ENCODE results near the gene WDR89.
"Not testable (repeated sequence)": the region's sequence is repeated elsewhere in the genome, so short reads cannot be mapped to it uniquely, and the experiment has no call there.

Gene WDR89

DNA sequence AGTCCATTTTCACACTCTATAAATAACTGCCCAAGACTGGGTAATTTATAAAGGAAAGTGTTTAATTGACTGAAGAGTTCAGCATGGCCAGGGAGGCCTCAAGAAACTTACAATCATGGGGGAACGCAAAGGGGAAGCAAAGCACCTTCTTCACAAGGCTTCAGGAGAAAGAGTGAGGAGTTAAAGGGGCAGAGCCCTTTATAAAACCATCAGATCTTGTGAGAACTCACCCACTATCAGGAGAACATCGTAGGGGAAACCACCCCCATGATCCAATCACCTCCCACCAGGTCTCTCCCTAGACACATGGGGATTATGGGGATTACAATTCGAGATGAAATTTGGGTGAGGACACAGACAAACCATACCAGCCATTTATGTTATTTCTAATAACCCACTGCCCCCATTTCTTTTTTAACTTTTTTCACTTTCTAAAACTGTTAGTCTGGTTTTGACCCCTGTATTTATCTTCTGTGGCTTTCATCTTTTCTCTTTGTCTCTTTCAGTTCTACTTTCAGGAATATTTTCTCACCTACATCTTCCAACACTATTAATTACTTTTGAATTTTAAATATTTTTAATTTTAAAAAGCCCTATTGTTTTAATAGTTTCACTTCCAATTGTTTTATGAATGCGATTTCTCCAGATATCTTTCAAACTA lies 44.5 kb downstream of the WDR89 start:
- no peak for DNase-seq (ENCODE audit: low read depth in 2 of 2)

DNA sequence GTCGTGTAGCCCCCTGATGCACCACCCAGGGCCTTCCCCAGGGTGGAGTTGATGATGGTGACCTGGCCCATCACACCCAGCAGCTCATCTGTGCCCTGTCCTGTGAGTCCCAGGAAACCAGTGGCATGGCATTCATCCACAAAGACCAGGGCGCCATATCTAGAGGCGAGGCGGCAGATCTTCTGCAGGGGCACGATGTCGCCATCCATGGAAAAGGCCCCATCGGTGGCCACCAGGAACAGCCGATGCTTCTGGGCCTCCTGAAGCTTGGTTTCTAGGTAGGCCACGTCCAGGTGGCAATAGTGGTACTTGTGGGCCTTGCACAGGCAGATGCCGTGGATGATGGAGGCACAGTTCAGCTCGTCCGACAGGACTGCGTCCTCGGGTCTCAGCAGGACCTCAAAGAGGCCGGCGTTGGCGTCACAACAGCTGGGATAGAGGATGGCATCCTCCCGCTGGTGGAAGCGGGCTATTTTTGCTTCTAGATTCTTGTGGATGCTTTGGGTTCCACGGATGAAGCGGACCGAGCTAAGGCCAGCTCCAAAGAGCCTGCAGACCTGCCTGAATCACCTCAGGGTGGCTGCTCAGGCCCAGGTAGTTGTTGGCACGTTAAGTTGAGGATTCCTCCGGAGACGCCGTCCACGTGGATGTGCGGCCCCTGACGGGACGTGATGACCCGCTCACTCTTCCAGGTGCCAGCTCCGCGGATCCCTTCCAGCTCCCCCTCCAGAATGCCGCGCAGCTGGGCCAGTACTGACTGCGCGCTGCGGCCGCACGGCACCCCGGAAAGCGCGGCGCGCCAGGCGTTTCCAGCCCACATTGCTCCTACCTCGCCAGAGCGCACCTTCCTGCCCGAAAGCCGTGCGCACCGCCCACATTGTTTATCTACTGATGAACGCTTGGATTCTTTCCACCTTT lies 47.0 kb downstream of the WDR89 start:
- no peak for DNase-seq (ENCODE audit: low read depth in 2 of 2)

DNA sequence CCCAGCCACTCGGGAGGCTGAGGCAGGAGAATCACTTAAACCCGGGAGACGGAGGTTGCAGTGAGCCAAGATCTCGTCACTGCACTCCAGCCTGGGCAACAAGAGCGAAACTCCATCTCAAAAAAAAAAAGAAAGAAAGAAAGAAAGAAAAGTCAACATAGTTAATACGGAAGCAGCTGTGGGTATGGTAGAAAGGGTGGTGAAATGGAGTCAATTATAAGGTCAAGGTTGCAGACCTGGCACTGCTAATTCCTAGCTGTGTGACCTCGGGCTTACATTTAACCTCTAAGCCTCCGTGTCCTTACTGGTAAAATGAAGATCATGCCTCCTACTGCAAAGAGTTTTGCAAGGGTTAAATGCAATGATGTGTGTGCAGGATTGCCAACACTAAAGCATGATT lies 58.6 kb downstream of the WDR89 start:
- not testable (repeated sequence) for DNase-seq (ENCODE audit: low read depth in 2 of 2)

DNA sequence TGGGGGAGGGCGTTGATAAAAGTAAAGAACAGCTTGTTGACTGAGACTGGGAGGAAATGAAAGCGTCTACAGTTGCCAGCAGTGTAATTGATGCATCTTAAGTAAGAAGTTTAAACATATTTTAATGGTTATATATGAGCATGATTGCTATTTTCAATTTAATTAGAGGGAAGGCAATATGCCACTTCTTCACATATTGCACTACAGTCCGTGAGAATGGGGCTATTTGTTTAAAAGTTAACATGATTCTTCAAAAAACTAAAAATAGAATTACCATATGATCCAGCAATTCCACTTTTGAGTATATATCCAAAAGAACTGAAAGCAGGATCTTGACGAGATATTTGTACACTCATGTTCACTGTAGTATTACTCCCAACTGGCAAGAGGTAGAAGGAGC lies 60.2 kb downstream of the WDR89 start:
- no peak for DNase-seq (ENCODE audit: low read depth in 2 of 2)

DNA sequence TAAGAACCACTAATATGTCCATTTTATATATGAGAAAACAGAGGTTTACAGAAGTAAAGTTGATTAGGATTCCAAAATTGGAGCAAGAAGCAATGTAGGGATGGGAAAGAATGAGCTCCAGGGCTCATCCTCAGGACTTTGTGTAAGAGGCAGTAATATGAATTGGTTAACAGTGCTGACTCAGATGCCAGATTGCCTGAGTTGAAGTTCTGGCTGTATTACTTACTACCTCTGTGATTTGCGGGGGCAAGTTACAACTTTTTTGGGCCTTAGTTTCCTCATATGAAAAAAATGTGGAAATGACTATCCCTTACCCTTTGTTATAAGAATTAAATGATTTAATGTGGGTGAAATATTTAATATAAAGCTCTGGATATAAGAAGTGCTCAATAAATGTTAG lies 63.4 kb downstream of the WDR89 start:
- no peak for DNase-seq (ENCODE audit: low read depth in 2 of 2)

DNA sequence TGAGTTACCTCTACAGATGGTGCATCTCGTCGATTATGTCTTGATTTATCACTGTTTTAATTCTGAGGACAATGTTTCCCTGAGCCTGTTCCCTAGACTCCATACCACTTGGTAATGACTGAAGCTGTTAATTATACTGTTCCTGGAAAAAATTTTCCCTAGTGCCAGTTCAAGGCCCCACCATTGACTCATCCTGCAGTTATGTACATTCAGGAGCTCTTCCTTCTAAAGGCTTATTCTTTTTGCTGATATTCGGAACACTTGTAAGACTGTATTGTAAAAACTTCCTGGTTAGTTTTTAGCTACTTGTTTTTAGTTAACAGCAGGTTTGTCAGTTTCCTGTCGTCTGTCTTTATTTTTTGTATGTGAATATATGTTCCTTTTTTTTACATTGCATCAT lies 68.1 kb downstream of the WDR89 start:
- DNase-seq (ENCODE audit: low read depth in 2 of 2) = no peak

DNA sequence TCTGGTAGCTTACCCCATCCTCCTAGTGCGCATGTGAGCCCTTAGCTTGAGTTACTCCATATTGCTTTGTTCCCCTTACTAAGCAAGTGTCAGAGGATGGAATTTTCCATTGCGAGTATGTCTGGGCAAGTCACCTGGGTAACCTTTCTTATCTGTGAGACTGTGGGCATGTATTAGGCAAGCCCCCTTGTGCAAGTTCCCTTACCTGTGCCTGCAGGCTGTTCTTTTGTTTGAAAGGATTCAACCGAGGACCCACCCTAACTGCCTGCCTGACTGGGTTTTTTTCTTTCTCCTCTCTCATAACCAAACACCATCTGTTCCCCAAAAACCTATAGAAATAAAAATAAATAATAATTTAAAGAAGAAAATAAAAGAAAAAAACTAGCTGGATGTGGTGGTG lies 76.2 kb downstream of the WDR89 start:
- DNase-seq (ENCODE audit: low read depth in 2 of 2) = no peak

DNA sequence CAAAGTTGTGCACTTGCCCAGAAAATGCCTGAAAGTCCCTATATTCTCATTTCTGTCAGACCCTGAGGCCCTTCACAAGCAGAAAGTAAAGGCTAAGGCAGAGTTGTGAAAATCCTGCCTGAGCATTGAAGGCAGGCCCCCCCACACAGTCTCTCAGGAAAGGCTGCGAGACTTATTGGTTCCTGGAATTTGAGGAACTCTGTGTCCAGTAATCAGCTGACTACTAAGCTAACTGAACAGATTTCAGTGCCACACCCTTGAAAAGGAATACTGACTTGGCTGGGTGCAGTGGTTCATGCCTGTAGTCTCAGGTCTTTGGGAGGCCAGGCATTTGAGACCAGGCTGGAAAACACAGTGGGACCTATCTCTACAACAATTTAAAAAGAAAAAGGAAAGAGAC lies 77.4 kb downstream of the WDR89 start:
- no peak for DNase-seq (ENCODE audit: low read depth in 2 of 2)

DNA sequence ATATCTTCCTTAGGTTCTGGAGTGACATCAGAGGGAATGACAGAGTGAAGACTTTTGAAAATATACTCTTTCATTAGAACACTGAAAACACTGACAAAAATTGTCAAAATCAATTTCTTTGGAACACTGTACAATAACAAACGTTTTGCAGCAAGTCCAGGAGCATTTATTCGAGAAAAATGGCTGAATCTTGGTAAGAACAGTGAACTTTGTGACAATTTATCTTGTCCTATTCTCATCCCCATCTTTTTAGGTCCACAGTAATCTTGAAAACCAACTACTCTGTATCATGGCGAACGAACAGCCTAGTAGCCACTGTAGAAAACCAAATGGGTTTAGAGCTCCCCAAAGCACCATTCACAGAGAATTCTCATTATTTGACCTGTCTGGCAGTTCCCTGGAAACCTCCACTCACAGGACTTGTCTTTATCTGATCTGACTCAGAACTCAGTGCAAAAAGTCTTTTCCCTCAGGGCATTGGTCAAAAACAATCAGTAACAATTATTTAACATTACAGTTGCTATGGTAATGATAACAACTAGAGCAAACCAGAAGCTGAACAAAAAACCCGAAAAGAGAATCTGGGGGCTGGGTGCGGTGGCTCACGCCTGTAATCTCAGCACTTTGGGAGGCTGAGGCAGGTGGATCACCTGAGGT lies 78.2 kb downstream of the WDR89 start:
- no peak for DNase-seq (ENCODE audit: low read depth in 2 of 2)

DNA sequence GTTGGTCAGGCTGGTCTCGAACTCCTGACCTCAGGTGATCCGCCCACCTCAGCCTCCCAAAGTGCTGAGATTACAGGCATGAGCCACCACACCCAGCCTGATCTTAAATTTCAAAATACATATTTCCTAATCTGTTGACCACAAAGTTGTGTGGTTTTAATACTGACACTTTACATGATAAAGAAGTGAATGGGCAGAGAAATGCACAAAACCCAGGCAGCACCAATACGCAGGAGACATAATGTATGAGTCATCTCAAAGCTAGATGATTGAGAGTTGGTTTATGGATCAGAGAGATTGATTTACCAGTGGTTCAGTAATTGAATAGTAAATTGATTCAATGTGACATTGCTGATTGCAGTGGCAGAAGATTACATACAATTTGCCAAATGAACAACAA lies 79.3 kb downstream of the WDR89 start:
- no peak for DNase-seq (ENCODE audit: low read depth in 2 of 2)

DNA sequence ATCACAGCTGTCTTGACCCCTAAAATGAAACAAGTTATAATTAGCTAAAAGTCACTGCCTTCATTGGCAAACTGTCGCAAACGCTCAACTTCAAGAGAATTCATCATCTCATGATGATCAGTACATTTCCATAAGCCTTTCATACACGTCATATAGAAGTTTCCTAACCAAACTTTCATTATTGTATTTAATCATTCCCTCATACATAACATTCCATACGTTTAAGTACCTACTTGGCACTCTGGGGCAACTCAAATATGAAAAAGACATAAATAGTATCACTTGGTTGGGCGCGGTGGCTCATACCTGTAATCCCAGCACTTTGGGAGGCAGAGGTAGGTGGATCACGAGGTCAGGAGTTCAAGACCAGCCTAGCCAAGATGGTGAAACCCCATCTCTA lies 86.1 kb downstream of the WDR89 start:
- DNase-seq (ENCODE audit: low read depth in 2 of 2) = no peak

DNA sequence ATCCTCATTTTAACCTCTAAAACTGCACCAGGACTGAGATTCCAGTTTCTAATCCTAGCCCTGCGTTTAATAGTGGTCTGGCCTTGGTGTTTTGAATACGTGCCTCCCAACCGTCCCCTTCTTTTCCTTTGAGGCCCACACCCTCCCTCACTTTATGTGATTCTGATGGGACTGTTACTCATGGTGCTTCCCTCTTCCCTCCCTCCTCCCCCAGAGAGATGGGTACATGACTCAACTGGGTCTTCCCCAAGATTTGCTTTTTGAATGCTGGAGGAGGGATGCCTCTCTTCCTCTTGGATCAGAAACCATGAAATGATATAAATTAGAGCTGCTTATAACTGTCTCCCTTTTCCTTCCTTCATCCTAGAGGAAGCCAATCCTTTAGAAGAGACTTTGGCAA lies 90.3 kb downstream of the WDR89 start:
- no peak for DNase-seq (ENCODE audit: low read depth in 2 of 2)

DNA sequence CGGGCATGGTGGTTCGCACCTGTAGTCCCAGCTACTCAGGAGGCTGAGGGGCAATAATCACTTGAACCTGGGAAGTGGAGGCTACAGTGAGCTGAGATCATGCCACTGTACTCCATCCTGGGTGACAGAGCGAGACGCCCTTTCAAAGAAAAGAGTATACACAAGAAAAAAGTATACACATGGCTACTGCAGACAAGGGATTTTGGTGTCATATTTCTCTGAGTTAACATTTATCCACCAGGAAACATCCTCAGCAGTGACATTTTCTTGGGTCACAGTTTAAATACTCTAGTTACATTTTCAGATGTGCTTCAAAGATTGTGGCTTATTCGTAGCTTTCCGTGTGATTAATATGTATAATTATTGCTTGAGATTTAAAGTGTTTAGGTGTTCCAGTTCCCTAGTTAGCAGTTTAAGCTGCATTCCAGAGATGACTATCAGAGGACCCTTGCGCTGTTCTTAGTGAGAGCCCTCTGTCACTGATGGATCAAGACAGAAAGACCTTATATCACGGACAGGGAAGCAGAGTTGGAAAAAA lies 93.8 kb downstream of the WDR89 start:
- no peak for DNase-seq (ENCODE audit: low read depth in 2 of 2)

Data from stimulated activated CD4-positive, alpha-beta T cell treated with anti-CD3 and anti-CD28 coated beads, Interleukin-12 subunit alpha, Interleukin-12 subunit beta, amount 100 ng/mL, for 24 hours (primary cell).